Naive thymus-derived CD4-positive, alpha-beta T cell (primary cell): Measurements from ENCODE around the gene EMID1. TPM values are rescaled to one million over a fixed set of nuclear protein-coding genes. Genes with fewer than 3 reads are reported as not detected.

ENCODE experiments used
- ATAC-seq: fragments of 150-1000 bp; cut with Tn5 transposase; 2 replicates; pipeline ENCODE4 v1.10.0; 2021; ENCODE audit warnings: mild to moderate bottlenecking, moderate library complexity
- CTCF ChIA-PET: fragments of 350-600 bp; sonication (Branson Sonifier 250); formaldehyde crosslinking; loops from one replicate; lab custom pipeline; 2021; ENCODE audit warnings: antibody characterized with exemption; lab: Charles Lee
- POLR2A ChIA-PET: fragments of 350-600 bp; sonication (Branson Sonifier 250); formaldehyde crosslinking; loops from one replicate; lab custom pipeline; 2021; ENCODE audit warnings: antibody characterized with exemption, inconsistent platforms; lab: Charles Lee
- DNase-seq, 9 donors: peaks; one replicate each; pipeline versions ENCODE4 v3.0.0 to v3.0.0-alpha.2; 2020 to 2022; ENCODE audit warnings: mixed read lengths in 1 of 9
- H3K27ac ChIP-seq: one replicate; pipeline ENCODE4 v1.7.0; 2013; ENCODE audit warnings: mild to moderate bottlenecking, low read depth, low read length, moderate library complexity
- H3K27me3 ChIP-seq, 2 donors: one replicate each; pipeline ENCODE4 v1.7.0; 2013; ENCODE audit warnings: low read length in 2 of 2, mild to moderate bottlenecking in 2 of 2, moderate library complexity in 2 of 2; ENCODE audit not compliant: control insufficient read depth in 2 of 2, insufficient read depth in 2 of 2
- H3K36me3 ChIP-seq, 3 experiments: 1 replicate in 2 of 3; 2 replicates in 1 of 3; pipeline ENCODE4 v1.7.0; 2013; ENCODE audit warnings: low read length in 3 of 3, mild to moderate bottlenecking in 3 of 3, moderate library complexity in 1 of 3; ENCODE audit not compliant: insufficient read depth in 3 of 3, control insufficient read depth in 2 of 3
- H3K4me1 ChIP-seq, 2 donors: one replicate each; pipeline ENCODE4 v1.7.0; 2013; ENCODE audit warnings: low read length in 2 of 2, mild to moderate bottlenecking in 2 of 2, moderate library complexity in 1 of 2; ENCODE audit not compliant: control insufficient read depth in 2 of 2, insufficient read depth in 2 of 2
- H3K4me3 ChIP-seq: 2 replicates; pipeline ENCODE4 v1.7.0; 2013; ENCODE audit warnings: mild to moderate bottlenecking, low read length
- H3K9me3 ChIP-seq, 3 experiments: 1 replicate in 2 of 3; 2 replicates in 1 of 3; pipeline ENCODE4 v1.7.0; 2013; ENCODE audit warnings: low read length in 3 of 3; ENCODE audit not compliant: control insufficient read depth in 2 of 3
- H3K27ac Mint-ChIP-seq, 9 donors: one replicate each; pipeline ENCODE4 v1.8.0; 2020 to 2022; ENCODE audit warnings: mixed read lengths in 9 of 9, mild to moderate bottlenecking in 8 of 9, moderate library complexity in 5 of 9, inconsistent platforms in 2 of 9
- H3K27me3 Mint-ChIP-seq, 5 donors: one replicate each; pipeline ENCODE4 v1.8.0; 2021 to 2022; ENCODE audit warnings: mixed read lengths in 5 of 5, mild to moderate bottlenecking in 1 of 5
- H3K36me3 Mint-ChIP-seq, 5 donors: one replicate each; pipeline ENCODE4 v1.8.0; 2020 to 2022; ENCODE audit warnings: mixed read lengths in 5 of 5, mild to moderate bottlenecking in 3 of 5, inconsistent platforms in 1 of 5
- H3K4me1 Mint-ChIP-seq, 7 donors: one replicate each; pipeline ENCODE4 v1.8.0; 2020 to 2022; ENCODE audit warnings: mixed read lengths in 7 of 7, mild to moderate bottlenecking in 3 of 7, inconsistent platforms in 1 of 7
- H3K4me3 Mint-ChIP-seq, 10 donors: one replicate each; pipeline ENCODE4 v1.8.0; 2020 to 2022; ENCODE audit warnings: mild to moderate bottlenecking in 10 of 10, mixed read lengths in 10 of 10, moderate library complexity in 6 of 10, inconsistent platforms in 2 of 10
- H3K9me3 Mint-ChIP-seq, 11 donors: one replicate each; pipeline ENCODE4 v1.8.0; 2020 to 2022; ENCODE audit warnings: mixed read lengths in 11 of 11, mild to moderate bottlenecking in 4 of 11, inconsistent platforms in 1 of 11, moderate library complexity in 1 of 11
- intact Hi-C, 2 donors: fragments of 100-400 bp; cut with micrococcal nuclease; formaldehyde crosslinking; loops; one replicate each; pipeline ENCODE4 v1.15.1; 2023
- polyA plus RNA-seq, 2 donors: library from polyadenylated mRNA; unstranded; fragments of 300-500 nt; fragmentation: Illumina TruSeq; gene quantifications; one replicate each; pipeline ENCODE4 v1.2.3, GENCODE V29; 2021
- total RNA-seq, 6 experiments: library from RNA in 5 of 6; stranded (reverse) in 5 of 6; gene quantifications; 1 replicate in 5 of 6; 2 replicates in 1 of 6; pipeline ENCODE4 v1.2.3 and lab custom pipeline; 2021 to 2026

Gene EMID1
- total and polyA plus RNA-seq, 7 experiments from 2014 or later, result 1.2 to 2.0 TPM; not detected in 5

DNA sequence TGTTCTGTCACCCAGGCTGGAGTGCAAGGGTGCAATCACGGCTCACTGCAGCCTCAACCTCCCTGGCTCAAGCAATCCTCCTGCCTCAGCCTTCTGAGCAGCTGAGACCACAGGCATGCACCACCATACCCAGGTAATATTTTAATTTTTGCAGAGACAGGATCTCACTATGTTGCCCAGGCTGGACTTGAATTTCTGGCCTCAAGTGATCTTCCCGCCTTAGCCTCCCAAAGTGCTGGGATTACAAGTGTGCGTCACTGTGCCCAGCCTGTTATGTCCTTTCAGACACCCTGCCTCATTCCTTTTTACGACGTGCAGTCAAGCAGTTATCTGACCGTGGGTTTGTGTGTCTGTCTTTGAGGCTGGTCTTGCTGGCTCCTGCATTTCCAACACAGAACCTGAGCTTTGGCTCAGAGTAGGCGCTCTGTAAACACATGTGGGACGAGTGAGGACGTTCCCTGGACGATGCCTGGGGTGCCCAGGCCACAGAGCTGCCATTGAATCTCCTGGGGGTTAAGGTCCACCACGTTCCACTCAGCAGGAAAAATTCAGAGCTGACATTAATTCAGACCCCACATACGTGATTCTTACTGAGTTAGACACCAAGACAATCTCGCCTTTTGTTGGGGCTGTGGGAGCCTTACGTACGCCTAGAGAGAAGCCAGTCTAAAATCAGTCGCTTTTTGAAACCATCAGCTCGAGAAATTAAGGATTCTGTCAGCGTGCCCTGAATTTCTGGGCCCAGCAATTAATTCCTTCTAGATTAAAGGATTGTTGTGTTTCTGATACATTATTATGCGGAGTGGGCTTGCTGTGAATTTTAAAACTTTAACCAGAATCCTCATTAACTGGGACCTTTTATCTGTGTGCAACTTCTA is 21.5 kb upstream of the EMID1 start:
- Histone ChIP-seq H3K36me3 (no peaks in the 10 kb centered on the region), H3K27me3 (no peaks in the 10 kb centered on the region), H3K27ac (no peak overlapping the region), H3K9me3 (no peaks in the 10 kb centered on the region), H3K4me3 (no peak overlapping the region), H3K4me1 (no peaks in the 10 kb centered on the region)
- Mint-ChIP-seq H3K4me3 (no peak overlapping the region), H3K36me3 (no peaks in the 10 kb centered on the region), H3K9me3 (peaks cover 0 to 2% (median 0%) of the 10 kb centered on the region in 11 donors), H3K27ac (no peak overlapping the region), H3K27me3 (peaks cover 0 to 19% (median under 1%) of the 10 kb centered on the region in 5 donors), H3K4me1 (no peaks in the 10 kb centered on the region)
- CTCF ChIA-PET, result no interaction called here
- POLR2A ChIA-PET, result interaction anchor here (0.6 kb wide), 1 partner anchor 1007 kb away, joined by 3 read pairs; no protein-coding TSS in a partner anchor
- ATAC-seq, result no peak
- no peak for DNase-seq
- intact Hi-C loops, result no loop called here

DNA sequence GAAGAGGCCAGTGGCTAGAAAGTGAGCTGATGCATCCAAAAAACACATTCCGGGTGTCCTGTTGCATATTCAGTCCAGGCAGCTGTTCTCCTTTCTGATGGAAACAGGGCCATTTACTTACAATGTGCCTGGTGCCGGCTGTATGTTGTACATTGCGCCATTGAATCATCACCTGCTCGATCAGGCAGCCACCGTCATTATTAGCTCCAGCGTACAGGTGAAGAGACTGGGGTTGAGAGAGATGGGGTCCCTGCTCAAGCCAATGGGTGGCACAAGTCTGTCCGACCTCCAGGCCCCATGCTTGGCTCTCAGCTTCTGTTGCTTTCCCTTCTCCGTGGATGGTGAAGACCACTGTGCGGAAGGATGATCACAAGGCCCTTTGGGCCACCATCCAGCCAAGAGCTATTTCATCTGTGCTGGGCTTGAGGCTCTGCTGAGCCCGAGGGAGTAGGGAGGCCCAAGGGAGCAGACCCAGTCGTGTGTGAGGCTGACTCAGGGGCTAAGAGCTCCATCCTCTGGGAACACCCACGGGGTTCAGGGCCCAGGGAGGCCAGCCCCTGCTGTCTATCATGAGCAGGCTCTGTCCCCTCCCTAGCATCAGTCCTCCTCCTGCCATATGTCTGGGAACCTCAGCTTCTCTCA is 20.7 kb upstream of the EMID1 start:
- Mint-ChIP-seq H3K36me3 (no peaks in the 10 kb centered on the region), H3K4me1 (no peaks in the 10 kb centered on the region), H3K9me3 (peaks cover 0 to 2% (median 0%) of the 10 kb centered on the region in 11 donors), H3K27me3 (peaks cover 0 to 18% (median 0%) of the 10 kb centered on the region in 5 donors), H3K4me3 (no peak overlapping the region), H3K27ac (no peak overlapping the region)
- no peak overlapping the region for H3K27ac ChIP-seq
- no peaks in the 10 kb centered on the region for H3K36me3 ChIP-seq
- H3K4me3 ChIP-seq, result no peak overlapping the region
- no peaks in the 10 kb centered on the region for H3K9me3 ChIP-seq
- intact Hi-C loops, result no loop called here
- DNase-seq, result no peak
- CTCF ChIA-PET, result no interaction called here
- H3K27me3 ChIP-seq, result no peaks in the 10 kb centered on the region
- no peaks in the 10 kb centered on the region for H3K4me1 ChIP-seq
- ATAC-seq, result no peak
- POLR2A ChIA-PET, result interaction anchor here (0.6 kb wide), 1 partner anchor 1008 kb away, joined by 3 read pairs; no protein-coding TSS in a partner anchor

DNA sequence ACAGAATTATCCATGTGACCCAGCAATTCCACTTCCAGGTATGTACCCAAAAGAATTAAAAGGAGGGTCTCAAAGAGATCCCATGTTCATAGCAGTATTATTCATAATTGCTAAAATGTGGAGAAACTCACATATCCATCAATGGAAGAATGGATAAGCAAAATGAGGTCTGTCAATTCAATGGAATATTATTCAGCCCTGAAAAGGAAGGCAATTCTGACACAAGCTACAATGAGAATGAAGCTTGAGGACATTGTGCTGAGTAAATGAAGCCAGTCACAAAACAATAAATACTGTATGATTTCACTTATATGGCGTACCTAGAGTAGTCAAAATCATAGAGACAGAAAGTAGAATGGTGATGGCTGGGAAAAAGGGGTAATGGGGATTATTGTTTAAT is 19.4 kb upstream of the EMID1 start:
- no peak overlapping the region for H3K27ac ChIP-seq
- POLR2A ChIA-PET, result no interaction called here
- Mint-ChIP-seq H3K4me1 (no peaks in the 10 kb centered on the region), H3K4me3 (no peak overlapping the region), H3K9me3 (peaks cover 0 to 2% (median 0%) of the 10 kb centered on the region in 11 donors), H3K36me3 (no peaks in the 10 kb centered on the region), H3K27me3 (peaks cover 0 to 13% (median 0%) of the 10 kb centered on the region in 5 donors), H3K27ac (no peak overlapping the region)
- H3K4me3 ChIP-seq, result no peak overlapping the region
- H3K27me3 ChIP-seq, result no peaks in the 10 kb centered on the region
- intact Hi-C loops, result no loop called here
- ATAC-seq, result no peak
- CTCF ChIA-PET, result no interaction called here
- no peaks in the 10 kb centered on the region for H3K9me3 ChIP-seq
- H3K36me3 ChIP-seq, result no peaks in the 10 kb centered on the region
- no peak for DNase-seq
- H3K4me1 ChIP-seq, result no peaks in the 10 kb centered on the region

DNA sequence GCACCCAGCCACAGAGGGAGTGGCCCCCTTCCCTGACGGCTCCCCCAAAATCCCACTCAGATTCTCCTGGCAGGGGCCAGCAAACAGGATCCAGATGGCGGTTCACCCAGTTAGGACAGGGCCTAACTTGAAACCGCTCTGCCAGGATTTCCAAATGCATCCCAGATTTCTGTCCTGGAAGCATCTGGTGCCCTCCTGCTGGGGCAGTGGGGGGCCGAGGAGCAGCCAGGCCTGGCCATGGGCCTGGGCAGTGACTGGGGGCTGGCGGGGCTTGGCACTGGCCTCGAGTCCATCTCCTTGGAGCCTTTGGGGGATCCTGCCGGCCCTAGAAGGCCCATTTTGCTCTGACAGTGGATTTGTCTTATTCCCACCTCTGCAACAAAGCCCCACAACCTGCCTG is 17.9 kb upstream of the EMID1 start:
- no peak for DNase-seq
- CTCF ChIA-PET, result no interaction called here
- Histone ChIP-seq H3K27ac (no peak overlapping the region), H3K36me3 (no peaks in the 10 kb centered on the region), H3K4me3 (no peak overlapping the region), H3K4me1 (no peaks in the 10 kb centered on the region), H3K27me3 (no peaks in the 10 kb centered on the region), H3K9me3 (no peaks in the 10 kb centered on the region)
- intact Hi-C loops, result no loop called here
- H3K4me1 Mint-ChIP-seq, result no peaks in the 10 kb centered on the region
- H3K4me3 Mint-ChIP-seq, result no peak overlapping the region
- no peak for ATAC-seq
- POLR2A ChIA-PET, result no interaction called here
- no peak overlapping the region for H3K27ac Mint-ChIP-seq
- peaks cover 0 to 2% (median 0%) of the 10 kb centered on the region in 11 donors for H3K9me3 Mint-ChIP-seq
- peaks cover 0 to 13% (median 0%) of the 10 kb centered on the region in 5 donors for H3K27me3 Mint-ChIP-seq
- no peaks in the 10 kb centered on the region for H3K36me3 Mint-ChIP-seq

DNA sequence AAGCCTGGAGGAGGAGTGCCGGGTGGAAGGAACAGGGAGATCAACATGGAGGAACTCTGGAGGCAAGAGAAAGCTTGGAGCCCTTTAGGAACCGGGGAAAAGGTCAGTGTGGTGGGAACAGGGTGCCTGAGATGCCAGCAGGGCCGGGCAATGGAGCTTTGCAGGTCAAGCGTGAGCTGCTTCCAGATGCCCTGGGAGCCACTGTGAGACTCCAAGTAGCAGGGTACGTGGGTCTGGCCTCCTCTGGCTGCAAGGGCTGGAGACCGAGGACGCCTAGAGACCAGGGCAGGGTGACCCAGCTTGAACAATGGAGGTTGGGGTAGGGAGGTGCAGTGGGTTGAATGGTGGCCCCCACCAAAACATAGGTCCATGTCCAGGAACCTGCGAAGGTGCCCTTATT is 15.6 kb upstream of the EMID1 start:
- no peaks in the 10 kb centered on the region for H3K9me3 ChIP-seq
- Mint-ChIP-seq H3K27ac (no peak overlapping the region), H3K27me3 (peaks cover 0 to 13% (median 0%) of the 10 kb centered on the region in 5 donors), H3K36me3 (peaks cover 0 to 2% (median 0%) of the 10 kb centered on the region in 5 donors), H3K9me3 (peaks cover 0 to 4% (median 0%) of the 10 kb centered on the region in 11 donors), H3K4me3 (no peak overlapping the region), H3K4me1 (no peaks in the 10 kb centered on the region)
- no peaks in the 10 kb centered on the region for H3K36me3 ChIP-seq
- intact Hi-C loops, result no loop called here
- CTCF ChIA-PET, result no interaction called here
- ATAC-seq (no peak), DNase-seq (no peak)
- no peak overlapping the region for H3K27ac ChIP-seq
- no peak overlapping the region for H3K4me3 ChIP-seq
- H3K4me1 ChIP-seq, result no peaks in the 10 kb centered on the region
- no peaks in the 10 kb centered on the region for H3K27me3 ChIP-seq
- POLR2A ChIA-PET, result no interaction called here

DNA sequence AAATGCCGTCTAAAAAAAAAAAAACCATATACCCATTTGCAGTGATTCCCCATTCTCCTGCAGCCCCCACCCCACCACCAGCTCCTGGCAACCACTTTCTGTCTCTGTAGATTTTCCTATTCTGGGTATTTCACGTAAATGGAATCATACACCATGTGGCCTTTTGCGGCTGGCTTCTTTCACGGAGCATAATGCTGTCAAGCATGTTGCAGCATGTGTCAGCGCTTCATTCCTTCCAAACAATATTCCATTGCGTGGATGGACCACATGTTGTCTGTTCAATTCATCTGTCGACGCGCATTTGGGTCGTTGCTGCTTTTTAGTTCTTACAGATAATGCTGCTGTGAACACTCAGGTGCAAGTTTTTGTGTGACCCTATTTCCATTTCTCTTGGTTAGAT is 14.8 kb upstream of the EMID1 start:
- no peaks in the 10 kb centered on the region for H3K27me3 ChIP-seq
- no peaks in the 10 kb centered on the region for H3K4me1 ChIP-seq
- no peak overlapping the region for H3K4me3 ChIP-seq
- no peak overlapping the region for H3K4me3 Mint-ChIP-seq
- H3K27ac Mint-ChIP-seq, result no peak overlapping the region
- no peaks in the 10 kb centered on the region for H3K4me1 Mint-ChIP-seq
- H3K27ac ChIP-seq, result no peak overlapping the region
- CTCF ChIA-PET, result interaction anchor here (0.7 kb wide), 1 partner anchor 339 kb away, joined by 5 read pairs; no protein-coding TSS in a partner anchor
- no peaks in the 10 kb centered on the region for H3K36me3 ChIP-seq
- peaks cover 0 to 13% (median 0%) of the 10 kb centered on the region in 5 donors for H3K27me3 Mint-ChIP-seq
- DNase-seq, result no peak
- no peak for ATAC-seq
- peaks cover 0 to 3% (median 0%) of the 10 kb centered on the region in 5 donors for H3K36me3 Mint-ChIP-seq
- peaks cover 0 to 4% (median 0%) of the 10 kb centered on the region in 11 donors for H3K9me3 Mint-ChIP-seq
- POLR2A ChIA-PET, result no interaction called here
- H3K9me3 ChIP-seq, result no peaks in the 10 kb centered on the region
- intact Hi-C loops, result no loop called here
